Stimulated activated CD4-positive, alpha-beta T cell treated with anti-CD3 and anti-CD28 coated beads, Interleukin-1b, Interleukin-23, amount 100 ng/mL, for 48 hours (primary cell): ENCODE measurements around the gene SEC24B.

Experiments
- DNase-seq: peaks from one replicate; pipeline ENCODE4 v3.0.0-alpha.2; 2020

SEC24B gene

GRCh38 chr4:109589119-109589518 lies 155.5 kb downstream of the SEC24B start:
- DNase-seq: no peak

- no peak for DNase-seq
Measured at GRCh38 chr4:109589605-109590004, 156.0 kb downstream of the SEC24B start.
